ENCODE measurements around the gene OR2F1.

OR2F1 gene

DNA sequence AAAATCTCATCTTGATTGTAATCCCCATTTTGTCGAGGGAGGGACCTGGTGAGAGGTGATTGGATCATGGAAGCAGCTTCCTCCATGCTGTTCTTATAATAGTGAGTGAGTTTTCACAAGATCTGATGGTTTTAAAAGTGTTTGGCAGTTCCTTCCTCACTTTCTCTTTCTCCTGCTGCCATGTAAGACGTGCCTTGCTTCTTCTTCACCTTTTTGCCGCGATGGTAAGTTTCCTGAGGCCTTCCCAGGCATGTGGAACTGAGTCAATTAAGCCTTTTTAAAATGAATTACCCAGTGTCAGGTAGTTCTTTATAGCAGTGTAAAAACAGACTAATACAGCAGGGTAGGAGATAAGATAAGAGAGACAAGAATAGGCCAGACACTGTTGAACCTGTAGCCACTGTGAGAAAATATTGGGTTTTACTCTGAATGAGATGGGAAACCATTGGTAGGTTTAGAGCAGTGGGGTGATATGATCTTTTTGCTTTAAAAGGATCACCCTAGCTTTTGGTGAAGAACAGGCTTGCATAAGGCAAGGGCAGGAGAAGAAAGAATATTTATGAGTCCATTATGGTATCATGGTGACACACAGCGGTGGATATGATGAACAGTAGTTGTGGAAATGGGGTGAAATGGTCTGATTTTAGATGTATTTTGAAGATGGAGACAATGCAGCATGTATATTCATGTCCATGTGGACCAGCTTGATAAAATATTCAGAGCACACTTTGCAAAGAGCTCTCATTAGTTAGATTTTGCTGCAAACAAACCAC lies 57.0 kb downstream of the OR2F1 start:
- Histone ChIP-seq H3K9me3 (ENCODE audit: control insufficient read depth, low read length) (no peaks in the 10 kb centered on the region), H3K79me2 (no peaks in the 10 kb centered on the region), H3K36me3 (ENCODE audit: control insufficient read depth, insufficient read depth, low read length) (no peaks in the 10 kb centered on the region), H3K4me1 (no peaks in the 10 kb centered on the region), H3K27ac (no peak overlapping the region), H3K9ac (no peak overlapping the region), H2AFZ (no peak overlapping the region), H3K4me2 (ENCODE audit: low read length) (no peak overlapping the region), H3K4me3 (ENCODE audit: low read depth, low read length) (no peak overlapping the region), H3K27me3 (ENCODE audit: control insufficient read depth, insufficient read depth, low read length) (no peaks in the 10 kb centered on the region)
- TF ChIP-seq, protein P1, sequence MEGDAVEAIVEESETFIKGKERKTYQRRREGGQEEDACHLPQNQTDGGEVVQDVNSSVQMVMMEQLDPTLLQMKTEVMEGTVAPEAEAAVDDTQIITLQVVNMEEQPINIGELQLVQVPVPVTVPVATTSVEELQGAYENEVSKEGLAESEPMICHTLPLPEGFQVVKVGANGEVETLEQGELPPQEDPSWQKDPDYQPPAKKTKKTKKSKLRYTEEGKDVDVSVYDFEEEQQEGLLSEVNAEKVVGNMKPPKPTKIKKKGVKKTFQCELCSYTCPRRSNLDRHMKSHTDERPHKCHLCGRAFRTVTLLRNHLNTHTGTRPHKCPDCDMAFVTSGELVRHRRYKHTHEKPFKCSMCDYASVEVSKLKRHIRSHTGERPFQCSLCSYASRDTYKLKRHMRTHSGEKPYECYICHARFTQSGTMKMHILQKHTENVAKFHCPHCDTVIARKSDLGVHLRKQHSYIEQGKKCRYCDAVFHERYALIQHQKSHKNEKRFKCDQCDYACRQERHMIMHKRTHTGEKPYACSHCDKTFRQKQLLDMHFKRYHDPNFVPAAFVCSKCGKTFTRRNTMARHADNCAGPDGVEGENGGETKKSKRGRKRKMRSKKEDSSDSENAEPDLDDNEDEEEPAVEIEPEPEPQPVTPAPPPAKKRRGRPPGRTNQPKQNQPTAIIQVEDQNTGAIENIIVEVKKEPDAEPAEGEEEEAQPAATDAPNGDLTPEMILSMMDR (IDR thresholded peaks at IDR 0.05), result no peak

Data from parathyroid adenoma (tissue), 2 donors.